Suprapubic skin (tissue), 4 donors: ENCODE measurements around the gene USP48.

Source experiments
- CTCF ChIP-seq, 2 donors: fragments of 200-600 bp in 1 of 2; fragments of 450-650 bp in 1 of 2; sonication (generic) in 1 of 2; IDR thresholded peaks; one replicate each; pipeline ENCODE4 v1.5.1; 2016 to 2019; ENCODE audit warnings: antibody characterized with exemption in 2 of 2, mild to moderate bottlenecking in 1 of 2, moderate library complexity in 1 of 2
- EP300 ChIP-seq: sonication (generic); formaldehyde crosslinking; IDR thresholded peaks from one replicate; pipeline ENCODE4 v1.6.1; 2017; ENCODE audit warnings: antibody characterized with exemption
- POLR2A ChIP-seq, 2 donors: fragments of 450-650 bp; IDR thresholded peaks; one replicate each; pipeline ENCODE4 v1.6.1; 2017; ENCODE audit warnings: antibody characterized with exemption in 2 of 2, mild to moderate bottlenecking in 2 of 2, moderate library complexity in 2 of 2
- POLR2AphosphoS5 ChIP-seq, 3 donors: sonication (generic); formaldehyde crosslinking; IDR thresholded peaks; one replicate each; pipeline ENCODE4 v1.6.1; 2017; ENCODE audit warnings: antibody characterized with exemption in 3 of 3

DNA sequence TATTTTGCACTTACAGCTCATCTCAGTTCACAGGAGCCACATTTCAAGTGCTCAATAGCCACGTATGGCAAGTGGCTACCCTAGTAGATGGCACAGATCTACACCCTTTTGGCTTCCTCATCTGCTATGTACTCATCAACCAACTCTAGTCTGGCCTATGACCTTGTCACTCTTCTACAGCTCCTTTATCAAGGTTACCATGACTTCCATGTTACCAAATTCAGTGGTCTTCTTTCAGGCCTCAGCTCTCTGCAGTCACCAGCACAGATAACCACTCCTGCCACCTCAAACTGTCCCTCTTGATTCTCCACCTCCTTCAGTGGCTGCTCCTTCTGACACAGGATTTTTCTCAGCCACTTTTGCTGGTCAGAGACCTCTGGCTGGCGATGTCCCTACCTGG lies 11.7 kb upstream of the USP48 start:
- no peak for TF ChIP-seq CTCF (IDR thresholded peaks at IDR 0.05)
- TF ChIP-seq POLR2A (IDR thresholded peaks at IDR 0.05) = no peak
- TF ChIP-seq POLR2AphosphoS5 (IDR thresholded peaks at IDR 0.05) = no peak
- TF ChIP-seq EP300 = no peak
